Measurements from ENCODE around the gene S100A16.

Gene S100A16

DNA sequence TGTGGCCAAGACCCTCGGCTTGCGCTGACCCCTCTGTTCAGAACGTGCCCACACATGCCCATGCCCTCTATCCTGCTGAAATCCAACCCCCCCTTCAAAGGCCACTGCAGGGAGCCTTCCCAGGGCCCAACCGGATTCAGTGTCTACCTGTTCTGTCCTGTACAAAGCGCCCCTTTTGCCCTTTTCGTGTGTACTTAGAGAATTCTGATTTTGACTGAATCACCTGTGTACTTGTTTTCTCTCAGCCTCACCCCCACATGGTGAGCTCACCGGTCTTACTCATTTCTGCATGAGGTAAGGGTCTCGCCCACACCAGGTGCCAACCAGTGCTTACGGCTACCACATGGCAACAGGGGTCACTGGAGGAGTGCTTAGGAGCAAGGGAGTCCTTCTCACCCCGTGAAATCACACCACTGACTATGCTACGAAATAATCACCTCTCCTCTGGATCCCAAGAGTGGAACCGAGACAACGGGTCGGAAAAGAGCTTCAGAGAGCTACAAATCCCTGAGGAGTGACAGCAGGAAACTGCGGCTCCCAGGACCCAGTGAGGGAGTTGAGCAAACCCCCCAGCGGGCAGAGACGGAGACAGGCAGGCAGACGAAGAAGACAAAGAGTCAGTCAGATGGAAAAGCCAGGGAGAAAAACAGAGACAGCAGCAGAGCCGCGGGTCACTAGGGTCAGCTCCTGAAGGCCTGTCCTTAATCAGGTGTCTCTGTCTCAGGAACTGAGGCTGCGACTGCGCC, 45.1 kb downstream of the S100A16 start:
- in situ Hi-C loops (cut with MboI; ENCODE audit: low sequenced_read_pairs), result loop anchor here (5.0 to 10.0 kb wide), 2 partner anchors 35 to 53 kb away; no protein-coding TSS in a partner anchor

DNA sequence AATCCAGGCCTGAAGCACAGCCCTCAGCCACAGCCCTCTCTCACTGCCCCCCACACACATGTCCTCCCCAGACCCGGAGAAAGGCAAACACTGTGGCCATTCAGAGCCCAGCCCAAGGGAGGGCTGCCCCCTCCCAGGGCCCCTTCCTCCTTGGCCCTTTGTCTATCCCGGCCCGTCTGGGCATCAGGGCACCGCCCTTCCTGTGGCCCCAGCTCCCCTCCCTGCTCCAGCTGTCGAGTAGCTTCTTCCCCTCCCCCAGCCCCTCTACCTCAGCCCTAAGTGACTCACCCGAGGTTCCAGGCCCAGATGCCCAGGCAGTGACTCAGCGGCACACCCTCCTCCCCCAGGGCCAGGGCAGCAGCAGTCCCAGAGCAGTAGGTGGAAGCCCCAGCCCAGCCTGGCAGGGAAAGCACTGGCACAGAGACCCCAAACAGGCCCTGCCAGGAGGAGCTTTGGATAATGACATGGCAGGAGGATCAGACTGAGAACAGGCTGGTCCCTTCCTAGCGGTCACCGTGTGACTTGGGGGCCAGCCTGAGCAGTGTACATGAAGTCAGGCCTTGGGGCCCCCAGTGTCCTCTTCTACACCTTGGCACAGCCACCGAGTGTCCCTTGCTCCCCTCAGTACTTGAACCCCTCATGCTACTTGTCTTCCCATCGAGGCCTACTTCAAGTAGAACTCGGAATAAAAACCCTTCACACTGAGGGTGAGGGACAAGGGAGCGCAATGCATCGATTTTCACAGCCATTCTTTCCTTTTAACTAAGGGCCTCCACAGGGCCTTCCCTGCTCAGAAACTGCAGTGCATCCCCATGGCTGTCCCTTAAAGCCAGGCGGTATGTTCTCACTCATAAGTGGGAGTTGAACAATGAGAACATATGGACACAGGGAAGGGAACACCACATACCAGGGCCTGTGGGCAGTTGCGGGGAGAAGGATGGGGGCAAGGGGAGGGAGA, 46.2 kb downstream of the S100A16 start:
- in situ Hi-C loops (cut with MboI; ENCODE audit: low sequenced_read_pairs), result loop anchor here (5.0 to 10.0 kb wide), 2 partner anchors 34 to 52 kb away; no protein-coding TSS in a partner anchor

DNA sequence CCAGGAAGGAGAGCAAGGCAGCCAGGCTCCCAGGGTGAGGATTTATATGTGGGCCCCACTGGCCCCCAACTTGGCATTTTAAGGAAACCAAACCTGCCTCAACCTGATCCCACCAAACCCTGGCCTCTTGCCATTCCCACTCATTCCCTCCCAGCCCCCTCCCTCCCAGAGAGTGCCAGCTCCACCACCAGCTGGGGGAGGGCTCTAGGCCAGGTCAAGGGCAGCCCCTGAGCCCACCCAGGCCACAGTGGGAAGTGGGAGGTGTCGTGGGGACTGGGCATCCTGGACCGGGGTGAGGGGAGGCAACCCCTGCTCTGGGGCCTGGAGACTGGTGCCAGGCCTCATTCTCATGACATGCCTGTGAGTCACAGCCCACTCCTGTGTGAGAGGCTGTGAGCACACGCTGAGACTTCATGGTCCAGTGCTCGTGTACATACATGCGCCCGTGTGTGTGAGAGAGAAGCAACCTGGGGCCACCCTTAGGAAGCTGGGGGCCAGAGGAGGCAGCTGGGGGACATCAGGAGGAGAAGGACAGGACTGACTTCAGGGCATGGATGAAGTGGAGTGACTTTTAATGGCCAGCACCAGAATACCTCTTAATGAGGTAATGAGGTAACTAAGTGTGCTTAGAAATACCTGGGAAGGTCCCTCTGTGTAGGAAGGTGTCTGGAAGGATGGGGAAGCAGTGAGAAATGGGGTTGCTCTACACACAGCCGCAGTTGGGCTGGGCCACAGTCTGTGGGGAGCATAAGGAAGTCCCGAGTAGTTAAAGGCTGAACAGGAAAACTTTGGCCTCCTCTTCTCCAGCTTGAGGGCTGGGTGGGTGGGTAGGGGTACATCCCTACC, 47.2 kb downstream of the S100A16 start, which contains the start of gene S100A2:
Gene S100A2, minus strand, starts transcription at position 316 of the 846 bp plus-strand sequence. CDS start 1,967 bp downstream, outside the sequence.
- in situ Hi-C loops (cut with MboI; ENCODE audit: low sequenced_read_pairs), result loop anchor here (5.0 to 10.0 kb wide), 2 partner anchors 33 to 51 kb away; no protein-coding TSS in a partner anchor

DNA sequence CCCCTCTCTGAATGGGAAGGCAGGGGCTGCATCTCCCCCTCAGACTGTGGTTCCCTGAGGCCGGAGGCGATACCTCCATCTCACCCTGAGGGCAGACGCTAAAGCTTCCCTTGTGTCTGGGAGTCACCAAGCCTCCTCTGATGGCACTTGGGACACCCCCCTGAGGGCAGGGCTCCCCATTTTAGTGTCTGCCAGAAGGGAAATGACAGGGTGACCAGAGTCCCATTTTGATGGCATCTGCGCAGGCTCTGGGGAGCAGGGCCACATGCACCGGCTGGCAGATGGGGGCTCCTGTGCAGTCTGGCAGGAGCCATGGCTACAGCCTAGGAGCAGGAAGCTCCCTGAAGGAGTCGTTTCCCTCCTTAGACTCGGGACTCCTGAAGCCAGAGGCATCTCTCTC, 48.9 kb downstream of the S100A16 start:
- in situ Hi-C loops (cut with MboI; ENCODE audit: low sequenced_read_pairs), result loop anchor here (10.0 kb wide), 1 partner anchor 49 kb away; no protein-coding TSS in a partner anchor

DNA sequence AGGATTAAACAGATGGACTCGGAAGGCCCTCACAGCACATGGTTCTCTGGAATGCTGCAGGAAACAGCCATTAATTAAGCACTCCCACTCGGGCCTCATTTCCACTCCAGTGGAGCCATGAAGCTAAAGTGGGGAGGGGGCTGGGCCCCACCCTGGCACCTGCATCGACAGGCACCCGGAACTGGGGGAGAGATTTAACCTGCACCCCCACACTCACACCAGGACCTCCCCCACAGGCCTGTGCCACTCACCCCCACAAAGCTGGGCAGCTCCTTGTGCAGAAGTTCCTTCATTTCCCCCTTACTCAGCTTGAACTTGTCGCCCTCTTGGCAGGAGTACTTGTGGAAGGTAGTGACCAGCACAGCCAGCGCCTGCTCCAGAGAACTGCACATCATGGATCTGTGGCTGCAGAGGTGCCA, 49.4 kb downstream of the S100A16 start:
- in situ Hi-C loops (cut with MboI; ENCODE audit: low sequenced_read_pairs), result loop anchor here (10.0 kb wide), 1 partner anchor 49 kb away; no protein-coding TSS in a partner anchor

DNA sequence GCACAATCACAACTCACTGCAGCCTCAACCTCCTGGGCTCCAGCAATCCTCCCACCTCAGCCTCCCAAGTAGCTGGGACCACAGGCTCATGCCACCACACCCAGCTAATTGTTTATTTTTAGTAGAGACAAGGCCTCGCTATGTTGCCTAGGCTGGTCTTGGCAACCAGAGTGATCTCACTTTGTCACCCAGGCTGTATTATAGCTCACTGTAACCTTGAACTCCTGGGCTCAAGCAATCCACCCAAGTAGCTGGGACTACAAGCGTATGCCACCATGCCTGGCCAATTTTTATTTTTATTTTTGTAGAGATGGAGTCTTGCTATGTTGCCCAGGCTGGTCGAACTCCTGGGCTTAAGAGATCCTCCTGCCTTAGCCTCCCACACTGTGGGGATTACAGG, 50.9 kb downstream of the S100A16 start:
- in situ Hi-C loops (cut with MboI; ENCODE audit: low sequenced_read_pairs), result loop anchor here (10.0 kb wide), 1 partner anchor 47 kb away; no protein-coding TSS in a partner anchor

DNA sequence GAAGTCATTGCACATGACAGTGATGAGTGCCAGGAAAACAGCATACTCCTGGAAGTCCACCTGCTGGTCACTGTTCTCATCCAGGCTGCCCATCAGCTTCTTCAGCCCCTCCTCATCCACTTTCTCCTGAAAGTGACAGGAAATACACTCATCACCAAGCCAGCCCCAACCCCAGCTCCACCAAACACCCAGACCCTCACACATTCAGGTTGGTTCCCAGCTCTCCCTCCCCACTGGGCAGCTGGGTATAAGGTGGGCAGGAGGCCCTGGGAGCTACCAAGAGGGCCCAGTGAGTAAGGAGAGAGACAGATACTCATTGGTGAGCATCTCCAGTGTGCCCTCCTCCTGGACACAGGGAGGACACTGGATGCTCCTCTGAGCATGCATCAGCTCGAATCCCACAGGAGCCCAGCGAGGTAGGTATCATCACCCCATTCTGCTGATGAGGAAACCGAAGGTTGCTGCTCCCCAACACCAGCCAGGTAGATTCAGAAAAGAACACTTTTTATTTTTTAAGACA, 51.4 kb downstream of the S100A16 start:
- in situ Hi-C loops (cut with MboI; ENCODE audit: low sequenced_read_pairs), result loop anchor here (10.0 kb wide), 1 partner anchor 47 kb away; no protein-coding TSS in a partner anchor

DNA sequence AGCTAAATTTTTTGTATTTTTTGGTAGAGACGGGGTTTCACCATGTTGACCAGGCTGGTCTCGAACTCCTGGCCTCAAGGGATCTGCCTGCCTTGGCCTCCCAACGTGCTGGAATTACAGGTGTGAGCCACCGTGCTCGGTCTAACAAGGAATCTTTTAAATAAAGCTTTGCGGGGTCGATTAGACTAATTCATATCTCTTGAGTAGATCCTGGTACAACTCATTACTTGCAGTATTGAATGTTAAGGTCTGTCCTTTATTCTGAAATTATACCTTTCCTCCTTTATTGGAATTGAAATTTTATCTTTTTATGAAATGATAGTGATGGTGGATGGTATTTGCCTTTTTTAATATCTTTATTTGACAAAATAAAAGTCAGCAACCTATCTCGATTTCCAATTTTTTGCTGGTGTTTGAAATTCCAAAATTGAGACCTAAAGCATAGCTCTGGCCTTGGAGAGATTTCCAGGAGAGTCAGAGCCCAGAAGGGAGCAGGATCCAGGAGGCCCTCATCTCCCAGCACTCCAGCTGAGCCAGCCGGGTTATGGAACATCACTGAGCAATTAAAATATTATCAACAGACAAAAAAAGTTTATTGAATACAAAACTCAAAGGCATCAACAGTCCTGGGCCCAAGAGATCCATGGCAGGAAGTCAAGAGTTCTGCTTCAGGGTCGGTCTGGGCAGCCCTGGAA, 52.0 kb downstream of the S100A16 start:
- in situ Hi-C loops (cut with MboI; ENCODE audit: low sequenced_read_pairs), result loop anchor here (10.0 kb wide), 1 partner anchor 46 kb away; no protein-coding TSS in a partner anchor

DNA sequence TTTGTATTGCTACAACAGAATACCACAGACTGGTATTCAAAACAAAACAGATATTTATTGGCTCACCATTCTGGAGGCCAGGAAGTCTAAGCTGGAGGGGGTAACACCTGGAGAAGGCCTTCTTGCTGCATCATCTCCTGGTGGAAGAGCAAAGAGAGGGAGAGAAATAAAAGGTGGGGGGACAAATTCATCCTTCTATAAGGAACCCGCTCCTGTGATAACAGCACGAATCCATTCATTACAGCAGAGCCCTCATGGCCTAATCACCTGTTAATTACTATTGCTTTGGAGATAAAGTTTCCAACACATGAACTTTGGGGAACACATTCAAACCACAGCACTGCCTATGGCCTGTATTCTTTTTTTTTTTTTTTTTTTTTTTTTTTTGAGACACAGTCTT, 52.7 kb downstream of the S100A16 start:
- in situ Hi-C loops (cut with MboI; ENCODE audit: low sequenced_read_pairs), result loop anchor here (10.0 kb wide), 1 partner anchor 45 kb away; no protein-coding TSS in a partner anchor

DNA sequence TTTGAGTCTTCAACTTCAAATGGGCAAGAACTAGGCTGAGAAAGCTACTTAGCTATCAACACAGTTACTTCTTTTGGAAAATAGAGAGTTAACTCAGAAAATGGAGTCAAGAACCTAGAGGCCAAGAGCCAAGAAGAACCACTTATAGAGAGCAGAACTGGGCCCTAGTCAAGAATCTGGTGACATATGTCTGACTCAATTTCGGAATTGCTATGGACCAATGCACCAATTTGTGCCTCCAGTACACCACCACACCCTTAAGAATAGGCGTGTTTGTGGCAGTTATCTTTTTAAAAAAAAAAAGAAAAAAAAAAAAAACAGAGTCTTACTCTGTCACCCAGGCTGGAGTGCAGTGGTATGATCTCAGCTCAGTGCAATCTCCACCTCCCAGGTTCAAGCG, 55.1 kb downstream of the S100A16 start:
- in situ Hi-C loops (cut with MboI; ENCODE audit: low sequenced_read_pairs), result no loop called here
